Measurements from ENCODE around the gene EIF2B4. TPM values are rescaled to one million over a fixed set of nuclear protein-coding genes. Genes with fewer than 3 reads are reported as not detected.

EIF2B4 gene
- total and polyA plus RNA-seq, 2 experiments from 2014 or later, result 51.4 to 64.0 TPM

- Histone ChIP-seq H3K4me1 (ENCODE audit: insufficient read depth) (no peaks in the 10 kb centered on the region; the same call in 1 of the 2 replicates), H4K20me1 (replicated peaks; ENCODE audit: insufficient read depth) (peaks cover 86% of the 10 kb centered on the region), H3K9me2 (ENCODE audit: insufficient read depth) (no peaks in the 10 kb centered on the region), H3K27me3 (ENCODE audit: insufficient read depth) (no peaks in the 10 kb centered on the region), H3K79me2 (replicated peaks; ENCODE audit: insufficient read depth) (peaks cover 100% of the 10 kb centered on the region), H3K36me3 (ENCODE audit: insufficient read depth) (no peaks in the 10 kb centered on the region), H2AFZ (no peak overlapping the region), H3F3A (replicated peaks; ENCODE audit: low read depth) (no peaks in the 10 kb centered on the region; the same call in 1 of the 2 replicates), H3K4me2 (no peak overlapping the region), H3K4me3 (no peak overlapping the region), H3K27ac (ENCODE audit: low read depth) (peak overlapping the region; percentile 45; the same call in 1 of the 2 replicates)
- DNase-seq (ENCODE audit: low spot score) (no peak), ATAC-seq (no peak)
- Mint-ChIP-seq H3K27ac (0 out of 2 replicates have a peak overlapping the region, but pooled peaks have one; percentile 11), H3K27me3 (ENCODE audit: insufficient read depth, low read depth, poor library complexity) (peaks cover 5% of the 10 kb centered on the region), H3K4me1 (no peaks in the 10 kb centered on the region), H3K4me3 (no peak overlapping the region), H3K36me3 (ENCODE audit: low read depth) (peaks cover 28% of the 10 kb centered on the region), H3K9me3 (no peaks in the 10 kb centered on the region)
- TF ChIP-seq ZNF462 (CRISPR knock-in tag; IDR thresholded peaks at IDR 0.05) (no peak), STAT1 (IDR thresholded peaks at IDR 0.05; ENCODE audit: unreplicated experiment) (no peak), REST (IDR thresholded peaks at IDR 0.05; ENCODE audit: unreplicated experiment) (no peak), EZH2 (IDR thresholded peaks at IDR 0.05; ENCODE audit: low read depth, unreplicated experiment) (no peak), ZNF331 (CRISPR knock-in tag; IDR thresholded peaks at IDR 0.05; ENCODE audit: low read depth) (no peak), CREB1 (CRISPR knock-in tag; IDR thresholded peaks at IDR 0.05; ENCODE audit: low read depth) (no peak), CTCF (conservative IDR thresholded peaks at IDR 0.05; ENCODE audit: low read depth in 2 of 2) (no peak), NANOG (IDR thresholded peaks at IDR 0.05; ENCODE audit: borderline replicate concordance) (no peak), ETS1 (IDR thresholded peaks at IDR 0.05) (no peak), EZH2phosphoT487 (IDR thresholded peaks at IDR 0.05; ENCODE audit: unreplicated experiment) (no peak), POLR2AphosphoS5 (IDR thresholded peaks at IDR 0.05; ENCODE audit: low read depth) (no peak), JUNB (IDR thresholded peaks at IDR 0.05; ENCODE audit: unreplicated experiment) (no peak), ZNF114 (CRISPR knock-in tag; IDR thresholded peaks at IDR 0.05) (no peak)
Measured at GRCh38 chr2:27400348-27401135, 30.4 kb upstream of the EIF2B4 start.

All from GM23338 (cell line).